HCT116 (cell line): Measurements from ENCODE around the gene FRMD4B.

Experiments used
- ATF3 ChIP-seq: IDR thresholded peaks from 2 replicates; pipeline ENCODE4 v1.6.1; 2012
- CTCF ChIP-seq, 3 experiments: fragments of 200-600 bp in 1 of 3; sonication (generic) in 1 of 3; IDR thresholded peaks in 2 of 3; conservative IDR thresholded peaks in 1 of 3; 2 replicates each; pipeline ENCODE4 v1.5.1; 2012 to 2017; ENCODE audit warnings: low read depth in 2 of 3, low read length in 2 of 3, antibody characterized with exemption in 1 of 3, borderline replicate concordance in 1 of 3, control low read depth in 1 of 3, mild to moderate bottlenecking in 1 of 3, mixed read lengths in 1 of 3, mixed run types in 1 of 3, moderate library complexity in 1 of 3; ENCODE audit not compliant: insufficient read depth in 1 of 3
- EZH2 ChIP-seq: fragments of 200-600 bp; sonication (generic); IDR thresholded peaks from 2 replicates; pipeline ENCODE4 v1.6.1; 2017; ENCODE audit warnings: antibody characterized with exemption, mixed run types
- FOSL1 ChIP-seq: IDR thresholded peaks from 2 replicates; pipeline ENCODE4 v1.6.1; 2012; ENCODE audit warnings: low read depth
- MAX ChIP-seq: IDR thresholded peaks from 2 replicates; pipeline ENCODE4 v1.6.1; 2012
- POLR2A ChIP-seq: IDR thresholded peaks from 2 replicates; pipeline ENCODE4 v1.7.0; 2011; ENCODE audit warnings: borderline replicate concordance; ENCODE audit not compliant: insufficient read depth, insufficient read length; ENCODE audit errors: extremely low read depth
- SP1 ChIP-seq: IDR thresholded peaks from 2 replicates; pipeline ENCODE4 v1.6.1; 2012; ENCODE audit warnings: low read depth
- TCF7L2 ChIP-seq: IDR thresholded peaks from 2 replicates; pipeline ENCODE4 v1.7.0; 2011; ENCODE audit warnings: borderline replicate concordance, inconsistent platforms; ENCODE audit not compliant: insufficient read depth, insufficient read length; ENCODE audit errors: extremely low read depth
- YY1 ChIP-seq: IDR thresholded peaks from 2 replicates; pipeline ENCODE4 v1.6.1; 2011; ENCODE audit warnings: low read length, low read depth, moderate library complexity, mild to moderate bottlenecking; ENCODE audit not compliant: insufficient replicate concordance; ENCODE audit errors: extremely low read depth
- ZBTB33 ChIP-seq: IDR thresholded peaks from 2 replicates; pipeline ENCODE4 v1.6.1; 2011; ENCODE audit warnings: mild to moderate bottlenecking, low read length, moderate library complexity; ENCODE audit not compliant: insufficient replicate concordance; ENCODE audit errors: extremely low read depth
- ZNF274 ChIP-seq: fragments of 200-500 bp; sonication (Bioruptor generic); IDR thresholded peaks from 2 replicates; pipeline ENCODE4 v1.6.1; 2014; ENCODE audit warnings: mild to moderate bottlenecking, low read depth, low read length, inconsistent platforms

GRCh38 chr3:69251078-69251805 is 134.6 kb downstream of the FRMD4B start:
- TF ChIP-seq ZBTB33, result no peak
- TF ChIP-seq MAX, result no peak
- TF ChIP-seq CTCF (IDR thresholded peaks at IDR 0.05 in 2 of 3, conservative IDR thresholded peaks at IDR 0.05 in 1 of 3; ENCODE audit: borderline replicate concordance in 1 of 3, insufficient read depth in 1 of 3, low read depth in 2 of 3, low read length in 2 of 3), result no peak
- no peak for TF ChIP-seq TCF7L2
- TF ChIP-seq ZNF274, result no peak
- TF ChIP-seq ATF3, result no peak
- no peak for TF ChIP-seq EZH2
- no peak for TF ChIP-seq FOSL1
- no peak for TF ChIP-seq SP1
- no peak for TF ChIP-seq POLR2A
- no peak for TF ChIP-seq YY1
